Activated CD4-positive, alpha-beta T cell treated with anti-CD3 and anti-CD28 coated beads for 1 hour (primary cell): ENCODE results near the gene NPDC1.

ENCODE experiments used
- DNase-seq: peaks from one replicate; pipeline ENCODE4 v3.0.0-alpha.2; 2020

NPDC1 gene

DNA sequence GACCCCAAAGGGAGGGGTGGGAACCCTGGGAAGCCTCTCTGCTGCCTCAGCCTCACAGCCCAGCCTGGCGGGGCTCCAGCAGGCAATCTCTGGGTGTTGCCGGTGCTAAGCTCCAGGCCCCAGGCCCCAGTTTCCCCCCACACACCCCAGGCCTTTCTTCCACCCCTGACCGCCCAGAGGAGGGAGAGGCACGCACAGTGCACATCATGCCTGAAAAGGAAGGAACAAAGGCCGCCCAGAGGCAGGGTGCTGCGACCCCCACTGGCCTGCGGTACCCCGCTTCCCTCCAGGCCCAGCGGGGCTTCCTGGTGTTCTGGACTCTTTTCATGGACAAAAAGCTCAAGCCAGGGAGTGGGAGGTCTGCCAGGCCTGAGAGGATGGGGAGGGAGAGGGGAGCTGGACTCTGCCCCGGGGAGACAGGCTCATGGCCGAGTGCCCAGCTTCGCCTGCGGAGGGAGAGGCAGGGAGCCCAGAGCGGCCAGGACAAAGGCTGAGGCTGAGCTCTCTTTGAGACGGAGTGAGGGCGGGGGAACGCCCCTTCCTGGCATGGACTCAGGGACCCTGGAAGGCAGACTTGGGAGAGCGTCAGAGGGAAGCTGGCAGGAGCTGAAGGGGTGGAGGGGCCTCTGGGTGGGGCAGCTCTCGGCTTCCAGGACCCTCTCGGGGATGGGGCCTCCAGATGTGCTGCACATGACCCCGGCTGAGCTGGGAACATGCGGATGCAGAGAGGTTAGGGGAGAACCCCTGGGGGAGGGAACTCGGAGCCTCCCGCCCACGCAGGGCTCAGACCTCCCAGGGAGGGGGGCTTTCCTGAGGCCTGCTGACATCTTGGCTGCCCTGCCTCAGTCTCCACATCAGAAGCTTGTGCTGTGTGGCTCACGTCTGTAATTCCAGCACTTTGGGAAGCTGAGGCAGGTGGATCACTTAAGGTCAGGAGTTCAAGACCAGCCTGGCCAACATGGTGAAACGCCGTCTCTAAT, 9.7 kb upstream of the NPDC1 start:
- DNase-seq: no peak

DNA sequence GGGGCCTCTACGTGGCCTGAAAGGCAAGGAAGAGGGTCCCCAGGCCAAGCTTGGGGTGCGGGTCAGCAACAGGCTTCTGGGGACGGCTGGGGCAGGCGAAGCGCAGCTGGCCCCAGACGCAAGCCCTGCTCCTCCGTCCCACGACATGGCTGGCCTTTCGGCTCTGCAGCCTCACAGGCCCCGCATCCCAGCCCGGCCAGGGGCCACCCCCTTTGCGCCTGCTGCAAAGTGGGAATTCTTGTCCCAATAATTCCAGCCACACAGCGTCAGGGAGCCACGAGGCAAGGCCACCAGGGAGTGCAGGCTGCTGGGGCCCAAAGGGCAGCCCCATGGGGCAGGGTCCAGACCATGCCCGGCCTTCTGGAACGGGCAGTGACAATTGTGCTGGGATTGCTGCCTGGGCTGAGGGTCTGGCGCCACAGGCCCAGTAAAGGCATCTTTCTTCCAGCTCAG, 9.0 kb upstream of the NPDC1 start:
- no peak for DNase-seq

DNA sequence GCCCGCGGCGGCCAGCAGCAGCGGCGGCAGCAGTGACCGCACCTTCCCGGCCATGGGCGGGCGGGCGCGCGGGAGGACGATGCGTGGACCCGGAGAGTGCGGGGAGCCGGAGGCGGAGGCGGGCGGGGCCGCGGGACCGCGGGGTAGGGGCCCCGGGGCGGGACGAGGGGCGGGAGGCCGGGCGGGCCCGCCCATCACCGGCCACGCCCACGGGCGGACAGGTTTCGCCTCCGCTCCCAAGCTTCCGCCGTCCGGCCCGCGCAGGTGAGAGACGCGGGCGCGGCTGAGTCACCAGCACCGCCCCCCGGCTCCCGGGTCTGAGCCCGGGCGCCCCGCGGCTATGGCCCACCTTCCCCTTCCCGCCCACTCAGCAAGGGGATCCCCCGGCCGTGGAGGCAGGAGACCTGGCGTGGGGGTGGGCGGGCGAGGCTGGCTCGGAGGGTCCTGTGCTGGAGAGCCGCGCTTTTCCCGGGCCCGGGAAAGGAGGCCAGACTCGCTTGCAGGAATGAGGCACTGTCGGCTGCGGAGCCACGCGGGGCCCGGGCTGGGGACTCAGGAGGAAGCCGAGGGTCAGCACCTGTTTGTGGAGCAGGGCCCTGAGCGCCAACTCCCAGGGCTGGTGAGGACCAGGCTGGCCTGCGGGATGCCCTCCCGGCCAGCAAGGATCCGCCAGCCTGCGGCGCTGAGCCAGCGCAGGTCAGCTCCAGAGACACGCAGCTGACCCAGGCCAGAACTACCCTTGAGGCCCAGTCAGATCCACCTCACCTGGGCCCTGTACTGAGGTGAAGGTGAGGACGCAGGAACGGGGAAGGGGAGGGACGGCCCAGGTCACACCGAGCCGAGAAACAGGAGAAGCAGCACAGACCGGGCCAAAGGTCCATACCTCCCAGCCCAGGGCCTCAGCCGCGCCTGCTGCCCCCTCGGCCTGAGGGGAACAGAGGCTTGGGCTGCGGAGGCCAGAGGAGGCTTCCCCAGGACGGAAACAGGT, 8.3 kb upstream of the NPDC1 start, which contains the start of gene ENTPD2:
ENTPD2 (minus strand) TSS at position 118 of the 988 bp plus-strand sequence; CDS start at position 54, 64 bp downstream.
- DNase-seq: no peak

GRCh38 chr9:137052998-137053943, 7.3 kb upstream of the NPDC1 start:
- DNase-seq: no peak

- DNase-seq: no peak
Measured at GRCh38 chr9:137052293-137052692, 6.3 kb upstream of the NPDC1 start.

DNA sequence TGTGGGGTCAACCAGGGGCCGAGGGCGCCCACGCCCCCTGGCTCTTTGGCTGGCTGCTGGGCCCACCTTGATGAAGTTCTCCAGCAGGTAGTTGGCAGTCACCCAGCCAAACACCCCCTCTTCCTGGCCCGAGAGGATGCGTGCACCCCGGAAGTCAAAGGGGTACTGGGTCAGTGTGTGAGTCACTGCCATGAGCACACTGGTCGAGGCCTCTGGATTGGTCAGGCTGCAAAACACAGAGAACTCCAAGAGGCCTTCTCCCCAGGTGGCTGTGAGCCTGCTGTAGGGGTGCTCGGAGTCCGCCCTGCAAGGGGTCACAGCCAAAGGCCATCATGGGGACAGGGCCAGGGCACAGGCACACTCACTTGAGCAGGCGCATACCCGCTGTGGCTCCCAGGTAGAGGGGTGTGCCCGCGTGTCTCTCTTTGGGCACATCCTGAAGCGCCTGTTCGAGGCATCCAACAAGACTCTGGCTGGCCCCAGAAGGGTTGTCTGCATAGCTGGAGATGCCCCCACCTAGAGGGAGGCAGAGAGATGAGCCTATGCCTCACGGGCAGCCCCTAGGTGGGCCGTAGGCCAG, 5.3 kb upstream of the NPDC1 start:
- no peak for DNase-seq

DNA sequence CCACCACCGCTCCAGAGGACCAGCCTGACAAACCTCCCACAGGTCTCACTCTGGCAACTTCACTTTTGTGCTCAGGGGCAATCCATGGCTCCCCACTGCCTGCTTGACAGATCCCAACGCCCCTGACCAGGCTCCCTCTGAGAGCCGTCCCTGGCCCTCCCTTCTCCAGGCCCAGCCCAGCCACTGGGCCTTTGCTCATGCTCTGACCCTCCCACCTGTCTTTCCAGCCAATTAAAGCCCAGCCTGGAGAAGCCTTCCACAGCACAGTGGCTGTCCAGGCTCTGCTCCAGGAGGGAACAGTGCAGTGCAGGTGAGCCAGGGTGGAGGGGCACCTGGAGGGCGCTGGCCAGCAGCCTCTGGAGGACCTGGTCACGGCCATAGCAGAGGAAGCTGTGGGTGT, 4.6 kb upstream of the NPDC1 start:
- DNase-seq: no peak

DNA sequence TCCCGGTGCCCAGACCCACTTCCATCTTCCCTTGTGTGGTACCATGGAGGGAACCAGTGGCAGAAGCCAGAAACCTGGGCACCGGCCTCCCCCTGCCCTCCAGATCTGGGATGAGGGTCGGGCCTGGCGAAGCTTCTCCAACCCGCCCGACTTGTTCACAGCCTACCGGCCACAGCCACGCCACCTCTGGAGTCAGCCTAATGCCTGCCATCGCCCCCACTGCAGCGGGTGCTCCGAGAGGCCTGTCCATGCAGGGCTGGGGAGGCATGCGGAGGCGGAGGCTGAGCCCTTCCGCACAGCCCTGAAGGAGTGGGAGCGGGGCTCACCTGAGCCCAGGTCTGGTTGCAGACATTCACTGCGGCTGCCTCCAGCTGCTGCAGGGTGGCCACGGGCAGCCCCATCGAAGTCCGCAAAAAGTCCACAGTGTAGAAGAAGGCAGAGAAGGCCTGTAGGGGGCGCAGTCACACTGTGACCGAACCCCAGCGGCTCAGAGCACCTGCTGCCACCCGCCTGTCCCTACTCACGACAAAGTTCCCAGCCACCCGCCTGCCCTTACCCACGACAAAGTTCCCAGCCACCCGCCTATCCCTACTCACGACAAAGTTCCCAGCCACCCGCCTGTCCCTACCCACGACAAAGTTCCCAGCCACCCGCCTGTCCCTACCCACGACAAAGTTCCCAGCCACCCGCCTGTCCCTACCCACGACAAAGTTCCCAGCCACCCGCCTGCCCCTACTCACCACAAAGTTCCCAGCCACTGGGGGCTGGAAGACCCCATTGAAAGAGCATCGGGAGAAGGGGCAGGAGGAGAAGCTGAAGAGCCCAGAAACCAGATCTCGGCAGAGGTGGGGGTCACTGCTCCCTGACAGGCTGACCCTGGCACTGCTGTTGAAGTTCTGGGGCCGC, 3.8 kb upstream of the NPDC1 start:
- peak; percentile 33 for DNase-seq

- no peak for DNase-seq
Measured at GRCh38 chr9:137048655-137049543, 2.9 kb upstream of the NPDC1 start.

- DNase-seq: no peak
Measured at GRCh38 chr9:137045294-137046087, 486 bp downstream of the NPDC1 start.

DNA sequence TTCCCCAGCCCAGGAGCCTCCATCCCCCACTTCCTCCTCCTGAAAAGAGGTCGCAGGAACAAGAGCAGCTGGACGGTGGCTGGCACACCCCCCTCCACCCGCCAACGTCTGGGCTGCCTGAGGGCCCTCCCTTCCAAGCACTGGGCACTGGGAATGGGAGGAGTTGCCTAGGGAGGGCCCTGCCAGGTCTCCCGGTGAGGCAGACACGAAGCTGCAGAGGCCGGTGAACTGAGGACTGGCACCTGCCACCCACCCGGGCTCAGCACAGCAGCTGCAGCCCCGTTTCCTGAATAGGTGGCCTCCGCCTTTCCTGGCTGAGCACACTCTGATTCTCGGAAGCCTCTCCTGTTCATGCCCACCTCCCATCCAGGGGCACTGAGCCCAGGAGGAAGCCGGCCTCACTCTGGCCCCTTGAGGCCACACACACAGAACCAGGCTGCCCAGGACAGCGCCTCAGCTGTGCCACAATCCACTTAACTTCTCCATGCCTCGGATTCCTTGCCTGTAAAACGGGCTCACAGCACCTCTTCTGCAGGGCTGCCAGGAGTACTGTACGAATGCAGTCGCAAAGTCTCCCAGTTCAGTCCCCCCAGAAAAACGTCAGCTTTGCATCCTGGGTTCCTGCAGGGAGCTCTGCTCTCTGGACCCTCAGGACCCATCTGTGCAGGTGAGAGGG, 1.3 kb downstream of the NPDC1 start:
- DNase-seq: no peak

DNA sequence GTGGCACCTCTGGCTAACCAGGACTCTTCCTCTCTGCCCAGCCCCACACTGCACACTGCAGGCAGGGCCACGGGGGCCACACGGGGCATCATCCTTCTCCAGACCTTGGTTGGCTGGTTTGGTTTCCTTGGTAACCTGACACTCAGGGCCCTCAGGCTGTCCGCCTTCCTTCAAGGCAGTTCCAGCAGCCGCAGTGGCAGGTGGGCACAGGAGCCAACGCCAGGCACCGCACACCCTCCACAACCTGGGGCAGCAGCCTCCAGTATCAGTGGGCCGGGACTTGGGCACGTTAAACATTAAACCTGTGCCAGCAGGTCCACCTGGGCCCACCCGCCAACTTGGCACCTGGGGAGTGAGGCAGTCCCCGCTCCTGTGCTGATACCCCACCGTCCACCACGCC, 1.9 kb downstream of the NPDC1 start:
- no peak for DNase-seq

- no peak for DNase-seq
Measured at GRCh38 chr9:137042751-137043727, 2.9 kb downstream of the NPDC1 start.

- no peak for DNase-seq
Measured at GRCh38 chr9:137041124-137041523, 4.9 kb downstream of the NPDC1 start.

GRCh38 chr9:137040568-137040967, 5.4 kb downstream of the NPDC1 start:
- DNase-seq: no peak

GRCh38 chr9:137039611-137040366, 6.2 kb downstream of the NPDC1 start:
- DNase-seq: no peak
